Measurements from ENCODE around the gene FOXO6. TPM values are rescaled to one million over a fixed set of nuclear protein-coding genes. Genes with fewer than 3 reads are reported as not detected.

The FOXO6 gene
- total RNA-seq, result 0.11 and 0.16 TPM in 2 replicates

GRCh38 chr1:41360786-41361494 is at the start of gene FOXO6:
Gene FOXO6 (plus strand): TSS chr1:41361434.
- intact Hi-C loops (cut with micrococcal nuclease), result no loop called here
- Mint-ChIP-seq H3K4me3 (ENCODE audit: low read depth) (peak within 1 kb of the TSS; percentile 62), H3K36me3 (ENCODE audit: low read depth) (no peaks in the 10 kb centered on the region), H3K27me3 (ENCODE audit: low read depth) (peaks cover 49% of the 10 kb centered on the region), H3K9me3 (no peaks in the 10 kb centered on the region), H3K27ac (no peak within 1 kb of the TSS), H3K4me1 (ENCODE audit: low read depth) (peaks cover 3% of the 10 kb centered on the region)
- DNase-seq (ENCODE audit: low spot score), result peak; percentile 87

DNA sequence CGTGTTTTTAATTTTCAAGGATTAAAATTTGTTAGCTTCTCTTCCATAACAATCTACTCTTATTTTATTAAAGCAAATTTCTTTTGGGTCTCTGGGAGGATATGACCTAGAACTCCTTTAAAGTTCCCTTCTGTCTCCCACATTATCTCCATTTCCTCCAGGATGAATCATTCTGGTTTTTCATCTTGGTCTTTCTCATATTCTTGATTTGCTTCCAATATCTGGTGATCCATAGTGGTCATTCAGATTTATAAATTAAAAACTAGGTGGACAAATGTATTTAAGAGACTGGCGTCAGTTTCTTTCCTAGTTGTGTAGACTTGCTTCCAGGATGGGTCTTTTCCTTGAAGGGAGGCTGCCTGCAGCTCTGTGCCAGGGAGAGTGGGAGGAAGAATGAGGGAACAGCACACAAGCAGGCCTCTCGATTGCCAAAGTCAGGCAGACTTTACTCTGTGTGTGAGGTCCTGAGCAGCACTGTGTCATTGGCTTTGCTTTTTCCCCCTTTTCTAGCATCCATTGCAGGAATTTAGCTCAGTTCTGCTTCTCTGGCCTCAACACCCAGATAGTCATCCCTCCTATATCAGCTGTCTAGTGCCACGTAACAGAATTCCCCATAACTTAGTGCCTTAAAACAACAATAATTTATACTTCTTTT is 48.1 kb upstream of the FOXO6 start:
- H3K27me3 Mint-ChIP-seq (ENCODE audit: low read depth), result peaks cover 15% of the 10 kb centered on the region
- no peaks in the 10 kb centered on the region for H3K36me3 Mint-ChIP-seq (ENCODE audit: low read depth)
- DNase-seq (ENCODE audit: low spot score), result no peak
- no peak overlapping the region for H3K27ac Mint-ChIP-seq
- no peaks in the 10 kb centered on the region for H3K9me3 Mint-ChIP-seq
- no peaks in the 10 kb centered on the region for H3K4me1 Mint-ChIP-seq (ENCODE audit: low read depth)
- H3K4me3 Mint-ChIP-seq (ENCODE audit: low read depth), result no peak overlapping the region
- intact Hi-C loops (cut with micrococcal nuclease), result loop anchor here (2.0 kb wide), 1 partner anchor 104 kb away; no protein-coding TSS in a partner anchor

GRCh38 chr1:41313661-41314131 is 47.5 kb upstream of the FOXO6 start:
- no peak overlapping the region for H3K27ac Mint-ChIP-seq
- H3K36me3 Mint-ChIP-seq (ENCODE audit: low read depth), result no peaks in the 10 kb centered on the region
- no peak overlapping the region for H3K4me3 Mint-ChIP-seq (ENCODE audit: low read depth)
- intact Hi-C loops (cut with micrococcal nuclease), result loop anchor here (2.0 kb wide), 1 partner anchor 103 kb away; no protein-coding TSS in a partner anchor
- no peak for DNase-seq (ENCODE audit: low spot score)
- H3K4me1 Mint-ChIP-seq (ENCODE audit: low read depth), result no peaks in the 10 kb centered on the region
- peaks cover 13% of the 10 kb centered on the region for H3K27me3 Mint-ChIP-seq (ENCODE audit: low read depth)
- no peaks in the 10 kb centered on the region for H3K9me3 Mint-ChIP-seq

DNA sequence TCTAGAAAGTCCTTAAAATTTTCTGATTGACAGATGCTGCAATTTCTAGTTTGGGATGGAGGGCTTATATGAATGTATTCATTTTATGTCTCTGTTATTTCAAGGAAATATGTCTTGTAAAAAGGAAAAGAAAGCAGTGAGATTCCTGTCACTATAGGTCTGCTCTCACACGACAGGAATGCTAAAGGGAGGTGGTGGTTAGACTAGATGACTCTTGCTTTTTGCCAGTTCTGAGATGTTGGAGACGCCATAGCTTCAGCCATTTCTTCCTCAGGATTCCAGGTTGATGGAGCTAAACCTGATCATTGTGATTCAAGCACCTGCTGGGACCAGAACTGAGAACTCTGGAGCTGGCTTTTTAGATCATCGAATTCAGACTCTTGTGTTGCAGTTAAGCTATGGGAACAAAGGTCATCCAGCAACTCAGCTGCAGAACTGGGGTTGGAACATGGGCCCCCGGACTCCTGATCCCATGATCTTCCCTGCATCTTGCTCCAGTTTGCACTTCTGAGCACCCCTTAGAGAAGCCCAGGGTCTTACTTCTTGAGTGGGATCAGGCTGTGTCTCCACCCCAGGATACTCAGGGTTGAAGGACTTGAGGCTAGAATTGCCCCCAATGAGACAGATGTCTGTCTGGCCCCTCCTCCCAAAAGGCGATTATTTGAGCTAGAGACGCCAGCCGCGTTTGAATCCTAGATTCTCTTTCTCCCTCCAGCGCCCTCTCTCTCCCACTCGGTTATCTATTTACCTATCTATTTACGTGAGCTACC is 46.7 kb upstream of the FOXO6 start:
- intact Hi-C loops (cut with micrococcal nuclease), result no loop called here
- Mint-ChIP-seq H3K36me3 (ENCODE audit: low read depth) (no peaks in the 10 kb centered on the region), H3K27ac (no peak overlapping the region), H3K27me3 (ENCODE audit: low read depth) (peaks cover 15% of the 10 kb centered on the region), H3K4me3 (ENCODE audit: low read depth) (no peak overlapping the region), H3K4me1 (ENCODE audit: low read depth) (no peaks in the 10 kb centered on the region), H3K9me3 (no peaks in the 10 kb centered on the region)
- no peak for DNase-seq (ENCODE audit: low spot score)

DNA sequence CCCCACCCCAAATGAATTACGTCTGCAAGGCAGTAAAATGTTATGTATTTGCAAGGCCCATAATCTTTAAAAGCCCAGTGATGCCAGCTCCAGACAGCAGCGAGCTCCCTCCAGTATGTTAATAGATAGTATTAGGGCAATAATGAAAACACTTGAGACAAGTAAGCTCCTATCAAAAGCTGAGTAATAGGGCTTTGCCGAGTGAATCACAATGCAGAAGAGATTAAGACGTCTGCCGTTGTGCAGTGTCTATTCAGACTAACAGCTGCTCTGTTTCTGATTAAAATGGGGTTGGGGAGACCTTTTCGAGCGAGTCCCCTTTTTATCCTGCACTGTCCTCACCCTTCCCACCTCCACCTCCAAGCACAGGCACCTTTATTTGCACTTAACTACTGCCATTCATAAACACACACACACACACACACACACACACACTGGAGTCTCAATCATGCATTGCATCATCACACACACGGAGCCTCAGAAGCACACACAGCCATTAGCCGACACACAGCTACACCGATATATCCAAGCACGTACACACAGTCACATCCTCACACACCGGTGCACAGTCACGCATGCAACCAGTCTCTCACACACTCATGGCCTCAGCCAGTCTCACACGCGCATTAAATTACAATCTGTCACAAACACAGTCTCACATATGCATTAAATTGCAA is 46.0 kb upstream of the FOXO6 start:
- peaks cover 11% of the 10 kb centered on the region for H3K27me3 Mint-ChIP-seq (ENCODE audit: low read depth)
- no peaks in the 10 kb centered on the region for H3K36me3 Mint-ChIP-seq (ENCODE audit: low read depth)
- H3K9me3 Mint-ChIP-seq, result no peaks in the 10 kb centered on the region
- intact Hi-C loops (cut with micrococcal nuclease), result no loop called here
- H3K4me1 Mint-ChIP-seq (ENCODE audit: low read depth), result no peaks in the 10 kb centered on the region
- DNase-seq (ENCODE audit: low spot score), result no peak
- H3K4me3 Mint-ChIP-seq (ENCODE audit: low read depth), result no peak overlapping the region
- H3K27ac Mint-ChIP-seq, result no peak overlapping the region

- no peaks in the 10 kb centered on the region for H3K36me3 Mint-ChIP-seq (ENCODE audit: low read depth)
- H3K27ac Mint-ChIP-seq, result no peak overlapping the region
- H3K4me3 Mint-ChIP-seq (ENCODE audit: low read depth), result no peak overlapping the region
- H3K4me1 Mint-ChIP-seq (ENCODE audit: low read depth), result no peaks in the 10 kb centered on the region
- intact Hi-C loops (cut with micrococcal nuclease), result no loop called here
- H3K27me3 Mint-ChIP-seq (ENCODE audit: low read depth), result peaks cover 6% of the 10 kb centered on the region
- H3K9me3 Mint-ChIP-seq, result no peaks in the 10 kb centered on the region
- DNase-seq (ENCODE audit: low spot score), result no peak
Observed at GRCh38 chr1:41315871-41316270, 45.4 kb upstream of the FOXO6 start.

GRCh38 chr1:41317361-41317760 is 43.9 kb upstream of the FOXO6 start:
- DNase-seq (ENCODE audit: low spot score), result no peak
- intact Hi-C loops (cut with micrococcal nuclease), result no loop called here
- Mint-ChIP-seq H3K9me3 (no peaks in the 10 kb centered on the region), H3K4me3 (ENCODE audit: low read depth) (no peak overlapping the region), H3K27ac (no peak overlapping the region), H3K36me3 (ENCODE audit: low read depth) (no peaks in the 10 kb centered on the region), H3K27me3 (ENCODE audit: low read depth) (peaks cover 2% of the 10 kb centered on the region), H3K4me1 (ENCODE audit: low read depth) (no peaks in the 10 kb centered on the region)

DNA sequence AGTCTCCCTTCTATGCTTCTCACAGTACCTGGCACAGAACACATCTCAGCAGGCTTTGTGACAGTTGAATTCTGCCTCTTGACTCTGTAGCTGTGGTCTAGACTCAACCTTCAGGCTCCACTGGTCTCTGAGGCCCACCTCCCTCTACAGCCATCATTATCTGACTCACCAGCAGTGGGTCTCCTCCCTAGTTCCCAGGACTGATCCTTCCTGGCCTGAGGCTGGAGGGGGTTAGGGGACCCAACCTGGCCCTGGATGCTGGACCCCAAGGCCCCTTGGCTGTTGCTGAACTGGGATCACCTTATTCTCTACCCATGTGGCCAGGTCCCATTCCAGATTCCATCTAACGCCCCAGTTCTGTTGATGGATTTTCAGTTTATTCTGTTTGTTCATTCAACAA is 43.1 kb upstream of the FOXO6 start:
- H3K4me1 Mint-ChIP-seq (ENCODE audit: low read depth), result no peaks in the 10 kb centered on the region
- no peak overlapping the region for H3K27ac Mint-ChIP-seq
- intact Hi-C loops (cut with micrococcal nuclease), result no loop called here
- H3K27me3 Mint-ChIP-seq (ENCODE audit: low read depth), result peaks cover 2% of the 10 kb centered on the region
- H3K9me3 Mint-ChIP-seq, result no peaks in the 10 kb centered on the region
- no peak overlapping the region for H3K4me3 Mint-ChIP-seq (ENCODE audit: low read depth)
- no peaks in the 10 kb centered on the region for H3K36me3 Mint-ChIP-seq (ENCODE audit: low read depth)
- DNase-seq (ENCODE audit: low spot score), result no peak

GRCh38 chr1:41319106-41319755 is 42.0 kb upstream of the FOXO6 start:
- no peaks in the 10 kb centered on the region for H3K36me3 Mint-ChIP-seq (ENCODE audit: low read depth)

GRCh38 chr1:41319807-41320711 is 41.2 kb upstream of the FOXO6 start:
- Mint-ChIP-seq H3K27me3 (ENCODE audit: low read depth) (peaks cover 2% of the 10 kb centered on the region), H3K9me3 (no peaks in the 10 kb centered on the region), H3K4me3 (ENCODE audit: low read depth) (no peak overlapping the region), H3K4me1 (ENCODE audit: low read depth) (no peaks in the 10 kb centered on the region), H3K27ac (no peak overlapping the region), H3K36me3 (ENCODE audit: low read depth) (no peaks in the 10 kb centered on the region)
- intact Hi-C loops (cut with micrococcal nuclease), result no loop called here
- DNase-seq (ENCODE audit: low spot score), result no peak

More at GRCh38 chr1:41319106-41319755, 42.0 kb upstream of the FOXO6 start:
- DNase-seq (ENCODE audit: low spot score), result no peak
- Mint-ChIP-seq H3K27me3 (ENCODE audit: low read depth) (peaks cover 2% of the 10 kb centered on the region), H3K27ac (no peak overlapping the region), H3K9me3 (no peaks in the 10 kb centered on the region), H3K4me3 (ENCODE audit: low read depth) (no peak overlapping the region), H3K4me1 (ENCODE audit: low read depth) (no peaks in the 10 kb centered on the region)
- intact Hi-C loops (cut with micrococcal nuclease), result no loop called here

DNA sequence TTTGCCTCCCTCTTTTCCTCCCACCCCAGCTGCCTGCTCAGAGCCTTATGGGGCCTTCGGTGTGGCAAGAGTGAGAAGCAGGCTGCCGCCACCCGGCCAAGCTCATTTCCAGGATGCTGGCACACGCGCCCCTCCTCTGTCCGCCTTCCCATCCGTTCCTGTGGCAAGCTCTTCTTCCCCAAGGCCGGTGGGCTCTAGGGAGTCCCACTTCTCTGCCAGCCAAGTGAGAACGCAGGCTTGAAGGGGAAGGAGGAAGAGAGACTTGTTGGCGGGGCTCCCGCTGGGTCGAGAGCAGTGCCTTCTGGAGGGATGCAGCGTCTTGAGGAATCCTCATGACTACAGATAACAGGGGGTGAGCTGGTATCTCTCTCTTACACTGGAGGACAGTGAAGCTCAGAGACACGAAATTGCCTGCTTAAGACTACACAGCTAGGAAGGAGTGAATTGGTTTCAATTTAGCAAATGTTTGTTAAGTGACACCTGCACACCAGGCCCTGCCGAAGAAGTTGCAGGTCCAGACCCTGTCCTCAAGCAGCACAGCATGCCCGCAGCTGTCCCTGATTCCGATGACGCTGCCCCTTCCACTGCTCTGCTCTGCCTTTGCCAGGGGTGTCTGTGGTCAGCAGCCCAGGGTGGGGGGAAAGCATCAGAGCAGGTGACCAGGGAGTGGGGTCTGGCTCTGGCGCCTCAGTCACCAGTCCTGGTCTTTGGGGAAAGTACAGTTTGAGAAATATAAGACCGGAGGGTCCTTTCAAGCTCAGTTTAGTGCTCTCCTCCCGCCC is 40.1 kb upstream of the FOXO6 start:
- intact Hi-C loops (cut with micrococcal nuclease), result no loop called here
- no peaks in the 10 kb centered on the region for H3K4me1 Mint-ChIP-seq (ENCODE audit: low read depth)
- no peak overlapping the region for H3K4me3 Mint-ChIP-seq (ENCODE audit: low read depth)
- no peaks in the 10 kb centered on the region for H3K36me3 Mint-ChIP-seq (ENCODE audit: low read depth)
- no peak for DNase-seq (ENCODE audit: low spot score)
- H3K9me3 Mint-ChIP-seq, result no peaks in the 10 kb centered on the region
- peaks cover 4% of the 10 kb centered on the region for H3K27me3 Mint-ChIP-seq (ENCODE audit: low read depth)
- no peak overlapping the region for H3K27ac Mint-ChIP-seq

Measured in activated T-helper 2 cell treated with anti-CD3 and anti-CD28 coated beads, Interferon-gamma antibody, Interleukin-2, Interleukin-4, amounts not matched to agents 10 μg/mL and 5 μg/mL and 100 μg/mL, durations not matched to agents 14 hours and 24 hours and 36 hours (primary cell).